Vein endothelial cell (primary cell): ENCODE results near the gene PDIA3. TPM values are rescaled to one million over a fixed set of nuclear protein-coding genes. Genes with fewer than 3 reads are reported as not detected.

ENCODE experiments used
- small RNA-seq: library from RNA; depleted of rRNA; stranded (forward); fragments of <200 nt; gene quantifications from one replicate; pipeline ENCODE3, GENCODE V24; 2012
- total RNA-seq: library from RNA; depleted of rRNA; stranded (reverse); fragments of >200 nt; gene quantifications from 2 replicates; pipeline ENCODE4 v1.2.3, GENCODE V29; 2012

Gene PDIA3
- total RNA-seq: 192 and 220 TPM in 2 replicates

GRCh38 chr15:43746245-43746902 lies at the start of gene PDIA3:
TSS of gene PDIA3 (plus strand) at chr15:43746438. CDS start at chr15:43746540, 102 bp downstream.

GRCh38 chr15:43776718-43777266 lies 30.6 kb downstream of the PDIA3 start, which contains the start of gene ELL3:
TSS of gene ELL3 (minus strand) at chr15:43776966. CDS start at chr15:43776901, 65 bp downstream.

GRCh38 chr15:43791993-43792760 lies 45.9 kb downstream of the PDIA3 start, which contains the start of gene SERF2:
TSS of gene SERF2 (plus strand) at chr15:43792320. CDS start at chr15:43792377, 57 bp downstream.

GRCh38 chr15:43799945-43800285 lies 53.7 kb downstream of the PDIA3 start, which contains the start of gene SERINC4:
TSS of gene SERINC4 (minus strand) at chr15:43800220. CDS start at chr15:43799986, 234 bp downstream.

GRCh38 chr15:43800286-43801141 lies 54.3 kb downstream of the PDIA3 start, which contains the start of gene HYPK:
TSS of gene HYPK (plus strand) at chr15:43800599. CDS start at chr15:43800623, 24 bp downstream.

Small RNAs within 50 kb of the gene (small RNA-seq; reads per million reads assigned to genes)
- gene MIR1282 (not detected), gene RNU6-353P (not detected), gene RNU6-354P (not detected)

Other genes starting within 250 kb of the PDIA3 start
- gene MAP1A, start 228.8 kb upstream of the PDIA3 start, total RNA-seq: 0.65 and 0.76 TPM in 2 replicates
- 39.2 and 64.1 TPM in 2 replicates for gene PPIP5K1, start 156.2 kb upstream of the PDIA3 start, total RNA-seq
- gene CKMT1B, start 152.4 kb upstream of the PDIA3 start, total RNA-seq: not detected in 2 replicates
- not detected in 2 replicates for gene STRC, start 127.6 kb upstream of the PDIA3 start, total RNA-seq
- gene CATSPER2, start 97.6 kb upstream of the PDIA3 start, total RNA-seq: 0.48 and 1.6 TPM in 2 replicates
- not detected in 2 replicates for gene CKMT1A, start 52.6 kb upstream of the PDIA3 start, total RNA-seq
- gene ELL3, start 30.5 kb downstream of the PDIA3 start, total RNA-seq: 1.5 and 3.6 TPM in 2 replicates
- 444 and 550 TPM in 2 replicates for gene SERF2, start 45.9 kb downstream of the PDIA3 start, total RNA-seq
- under 0.01 TPM in 1 of 2 replicates, not detected in the other for gene SERINC4, start 53.8 kb downstream of the PDIA3 start, total RNA-seq
- gene HYPK, start 54.2 kb downstream of the PDIA3 start, total RNA-seq: 3.6 and 5.0 TPM in 2 replicates
- 18.0 and 21.0 TPM in 2 replicates for gene MFAP1, start 78.3 kb downstream of the PDIA3 start, total RNA-seq
- 10.1 and 28.7 TPM in 2 replicates for gene WDR76, start 80.6 kb downstream of the PDIA3 start, total RNA-seq